Astrocyte of the spinal cord (primary cell): ENCODE results near the gene PYROXD2.

Experiments
- DNase-seq: peaks from one replicate; pipeline ENCODE4 v3.0.0; 2011; ENCODE audit warnings: low read depth, low spot score
- H3K4me3 ChIP-seq: 2 replicates; pipeline ENCODE4 v1.5.1; 2011; ENCODE audit warnings: low read depth, mild to moderate bottlenecking, low read length, moderate library complexity
- in situ Hi-C: cut with HindIII; loops from 2 replicates; pipeline ENCODE4 v1.10.0; 2017; ENCODE audit warnings: low sequenced_read_pairs
- TF ChIP-seq, protein P1 (sequence below): IDR thresholded peaks from 2 replicates; pipeline ENCODE4 v1.5.1; 2012; ENCODE audit warnings: low read depth, mild to moderate bottlenecking, low read length, inconsistent platforms

Gene PYROXD2

DNA sequence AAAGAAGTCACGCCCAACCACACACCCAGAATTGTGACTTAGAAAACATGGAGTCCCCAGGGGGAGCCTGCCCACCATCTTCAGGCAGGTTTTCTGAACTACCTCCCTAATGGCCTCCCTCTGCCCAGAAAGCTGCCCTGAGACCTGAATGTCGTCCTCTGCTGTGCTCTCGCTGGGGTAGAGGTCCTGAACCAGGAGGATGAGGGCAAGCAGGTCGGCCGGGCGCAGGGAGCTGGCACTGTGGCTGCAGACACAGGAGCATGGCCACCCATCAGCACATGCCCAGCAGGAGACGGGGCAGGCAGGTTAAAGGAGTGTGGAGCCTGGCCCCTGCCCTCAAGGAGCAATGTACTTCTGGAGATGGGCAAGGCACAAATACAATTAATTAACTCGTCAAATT lies 15.4 kb upstream of the PYROXD2 start:
- H3K4me3 ChIP-seq: no peak overlapping the region
- TF ChIP-seq, protein P1, sequence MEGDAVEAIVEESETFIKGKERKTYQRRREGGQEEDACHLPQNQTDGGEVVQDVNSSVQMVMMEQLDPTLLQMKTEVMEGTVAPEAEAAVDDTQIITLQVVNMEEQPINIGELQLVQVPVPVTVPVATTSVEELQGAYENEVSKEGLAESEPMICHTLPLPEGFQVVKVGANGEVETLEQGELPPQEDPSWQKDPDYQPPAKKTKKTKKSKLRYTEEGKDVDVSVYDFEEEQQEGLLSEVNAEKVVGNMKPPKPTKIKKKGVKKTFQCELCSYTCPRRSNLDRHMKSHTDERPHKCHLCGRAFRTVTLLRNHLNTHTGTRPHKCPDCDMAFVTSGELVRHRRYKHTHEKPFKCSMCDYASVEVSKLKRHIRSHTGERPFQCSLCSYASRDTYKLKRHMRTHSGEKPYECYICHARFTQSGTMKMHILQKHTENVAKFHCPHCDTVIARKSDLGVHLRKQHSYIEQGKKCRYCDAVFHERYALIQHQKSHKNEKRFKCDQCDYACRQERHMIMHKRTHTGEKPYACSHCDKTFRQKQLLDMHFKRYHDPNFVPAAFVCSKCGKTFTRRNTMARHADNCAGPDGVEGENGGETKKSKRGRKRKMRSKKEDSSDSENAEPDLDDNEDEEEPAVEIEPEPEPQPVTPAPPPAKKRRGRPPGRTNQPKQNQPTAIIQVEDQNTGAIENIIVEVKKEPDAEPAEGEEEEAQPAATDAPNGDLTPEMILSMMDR: no peak
- no peak for DNase-seq
- in situ Hi-C loops: no loop called here

DNA sequence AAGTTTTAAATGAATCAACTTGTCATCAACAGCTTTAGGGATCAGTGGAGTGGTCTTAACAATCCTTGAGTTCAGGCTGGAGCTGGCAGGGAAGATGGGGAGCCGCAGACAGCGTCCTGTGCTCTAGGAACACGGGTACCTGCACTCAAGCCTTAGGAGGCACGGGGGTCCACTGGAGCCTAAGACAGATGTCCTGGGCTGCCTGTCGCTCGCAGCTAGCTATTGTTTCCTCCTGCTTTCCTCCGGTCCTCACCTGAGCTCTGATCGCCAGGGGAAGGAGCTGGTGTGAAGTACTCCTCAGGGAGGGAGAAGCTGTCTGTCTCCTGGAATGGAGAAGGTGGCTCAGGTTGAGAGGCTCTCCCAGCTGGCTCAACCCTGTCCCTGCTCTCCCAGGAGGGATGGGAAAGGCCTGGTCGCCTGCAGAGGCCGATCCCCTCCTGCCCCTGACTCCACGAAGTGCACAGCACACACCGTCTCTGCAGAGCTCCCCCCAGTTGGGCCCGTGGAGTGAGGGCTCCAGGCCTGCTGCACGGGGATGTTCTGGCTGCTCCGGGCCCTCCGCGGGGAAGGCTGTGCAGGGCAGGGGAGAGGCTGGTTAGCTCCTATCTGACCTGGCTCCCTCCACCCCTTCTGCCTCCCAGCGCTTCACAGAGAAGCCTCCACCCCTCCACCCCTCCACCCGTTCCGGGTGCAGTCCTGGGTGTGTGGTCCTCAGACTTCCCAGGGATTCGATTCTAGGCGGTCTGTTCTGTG lies 14.5 kb upstream of the PYROXD2 start:
- in situ Hi-C loops: no loop called here
- TF ChIP-seq, protein P1: no peak
- DNase-seq: no peak
- no peak overlapping the region for H3K4me3 ChIP-seq

DNA sequence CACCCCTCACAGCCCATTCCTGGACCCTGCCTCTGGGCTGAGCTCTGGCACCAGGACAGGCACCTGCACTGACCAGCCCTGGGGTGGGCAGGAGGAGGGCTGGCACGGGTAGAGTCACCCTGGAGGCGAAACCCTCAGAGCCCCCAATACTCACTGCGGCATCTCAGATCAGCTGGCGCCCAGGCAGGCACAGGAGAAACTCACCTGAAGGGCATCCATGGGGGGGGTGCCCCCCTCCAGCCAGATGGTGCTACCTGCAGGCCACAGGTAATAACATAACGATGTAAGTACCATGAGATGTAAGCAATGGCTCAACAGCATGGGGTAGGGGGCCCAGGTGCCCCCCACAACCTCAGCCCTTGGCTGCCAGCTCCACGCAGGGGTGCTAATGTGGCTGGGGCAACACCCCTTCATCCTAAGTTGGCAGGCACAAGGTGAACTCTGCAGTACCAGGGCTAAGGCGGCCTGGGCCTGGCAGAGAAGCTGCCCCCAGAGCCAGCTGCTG lies 12.1 kb upstream of the PYROXD2 start:
- no peak for DNase-seq
- in situ Hi-C loops: no loop called here
- TF ChIP-seq, protein P1: no peak
- H3K4me3 ChIP-seq: no peak overlapping the region

DNA sequence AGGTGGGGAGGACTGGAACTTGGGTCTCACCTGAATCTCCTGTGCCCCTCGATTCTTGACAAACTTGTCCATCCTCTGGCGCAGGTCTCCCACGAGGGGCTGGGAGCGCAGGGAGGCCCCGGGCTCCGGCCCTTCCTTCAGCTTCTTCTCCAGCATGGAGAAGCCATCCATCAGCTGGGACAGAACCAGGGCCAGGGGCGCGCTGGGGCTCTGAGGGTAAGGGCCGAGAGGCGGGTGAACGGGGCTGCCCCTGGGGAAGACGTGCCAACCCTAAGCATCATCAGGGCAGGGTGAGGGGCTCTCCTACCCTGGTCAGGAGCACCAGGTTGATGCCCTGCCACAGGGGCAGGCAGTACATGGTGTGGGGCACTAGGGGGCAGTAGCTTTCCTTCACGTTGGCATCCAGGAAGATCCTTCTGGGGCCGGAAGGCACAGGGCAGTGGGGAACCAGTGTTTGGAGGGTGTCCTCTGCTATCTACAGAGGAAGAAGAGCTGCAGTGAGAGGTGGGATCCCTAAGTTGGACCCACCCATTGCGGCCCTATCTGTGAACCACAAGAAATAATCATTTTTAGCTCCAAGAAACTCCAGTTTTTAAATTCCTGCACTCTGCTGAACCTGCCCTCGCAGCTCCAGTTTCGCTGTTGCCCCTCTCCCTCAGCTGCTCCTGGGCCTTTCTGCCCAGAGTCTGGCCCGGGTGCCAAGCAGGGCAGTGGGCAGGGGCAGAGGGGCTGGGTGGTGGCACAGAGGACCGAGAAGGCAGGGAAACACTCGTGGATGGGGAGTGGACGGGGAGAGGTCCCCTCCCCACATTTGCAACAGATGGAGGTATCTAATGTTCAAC lies 10.8 kb upstream of the PYROXD2 start:
- TF ChIP-seq, protein P1: peak; percentile 83
- in situ Hi-C loops: no loop called here
- no peak overlapping the region for H3K4me3 ChIP-seq
- DNase-seq: peak; percentile 18

DNA sequence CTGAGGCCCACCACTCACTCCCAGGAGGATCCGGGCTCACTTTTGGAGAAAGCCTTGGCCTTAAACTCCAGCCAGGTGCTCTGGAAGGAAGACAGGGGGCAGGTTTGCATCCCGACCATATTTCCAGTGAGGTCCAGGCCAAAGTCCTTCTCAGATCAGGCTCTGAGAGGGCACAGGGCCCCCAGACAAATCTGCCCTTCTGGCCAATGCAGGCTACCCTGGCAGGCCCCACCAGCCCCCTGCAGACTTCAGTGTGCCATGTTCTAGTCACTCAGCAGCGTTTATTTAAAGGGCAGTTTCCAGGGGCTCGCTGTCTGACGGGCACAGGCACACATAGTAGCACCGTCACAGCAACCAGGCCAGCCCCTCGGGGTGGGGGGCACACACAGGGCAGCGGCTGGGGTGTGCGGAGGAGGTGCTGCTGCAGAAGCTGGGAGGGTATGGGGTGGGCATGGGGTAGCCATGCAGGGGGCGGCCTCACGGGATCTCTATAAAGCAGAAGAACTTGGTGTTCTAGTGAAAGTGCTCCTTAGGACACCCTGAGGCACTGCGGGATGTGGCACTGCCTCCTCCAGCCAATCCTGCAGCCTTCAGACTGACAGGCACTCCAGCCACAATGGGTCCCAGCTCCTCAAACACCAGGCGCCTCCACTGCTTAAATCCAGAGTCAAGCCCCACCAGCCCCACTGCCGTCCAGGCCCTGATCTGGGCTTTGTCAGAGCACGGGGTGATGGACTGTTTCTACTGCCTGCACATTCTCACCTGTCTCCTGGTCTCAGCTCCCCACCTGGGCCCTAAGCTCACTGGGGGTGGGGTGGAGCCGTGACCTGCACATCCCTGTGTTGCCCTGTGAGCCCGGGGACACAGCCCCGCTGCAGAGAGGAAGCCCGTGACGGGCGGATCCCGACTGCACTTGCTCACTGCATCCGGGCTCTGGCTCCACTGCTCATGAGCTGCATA lies 9.6 kb upstream of the PYROXD2 start:
- TF ChIP-seq, protein P1: no peak
- no peak overlapping the region for H3K4me3 ChIP-seq
- no peak for DNase-seq
- in situ Hi-C loops: no loop called here

DNA sequence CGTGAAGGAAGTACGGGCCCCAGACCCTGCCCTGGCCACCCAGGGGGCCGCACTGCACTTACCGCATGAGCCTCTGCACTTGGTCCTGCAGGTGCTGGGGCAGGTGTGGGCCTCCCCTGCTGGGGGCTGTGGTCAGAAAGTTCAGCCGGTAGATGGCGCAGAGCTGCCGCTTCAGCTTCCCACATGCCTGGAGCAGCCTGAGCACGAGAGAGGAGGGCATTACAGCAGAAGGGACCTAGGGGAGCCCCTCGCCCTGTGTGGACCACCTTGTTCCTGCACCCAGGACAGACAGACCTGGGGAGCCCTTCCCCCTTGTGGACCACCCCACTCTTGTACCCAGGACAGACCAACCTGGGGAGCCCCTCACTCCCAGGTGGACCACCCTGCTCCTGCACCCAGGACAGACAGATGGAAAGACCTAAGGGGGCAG lies 8.7 kb upstream of the PYROXD2 start:
- no peak overlapping the region for H3K4me3 ChIP-seq
- no peak for DNase-seq
- in situ Hi-C loops: no loop called here
- TF ChIP-seq, protein P1: peak; percentile 21
